Skeletal muscle cell (primary cell): ENCODE data around the gene RXRA.

Experiments
- DNase-seq: peaks from one replicate; pipeline ENCODE4 v3.0.0-alpha.2; 2010; ENCODE audit warnings: low read depth
- H3K4me3 ChIP-seq: 2 replicates; pipeline ENCODE4 v1.5.1; 2011; ENCODE audit warnings: low read depth, mild to moderate bottlenecking, control low read depth, low read length, moderate library complexity

Gene RXRA

GRCh38 chr9:134346840-134347583 lies 20.8 kb downstream of the RXRA start:
- DNase-seq, result no peak
- no peak overlapping the region for H3K4me3 ChIP-seq

- H3K4me3 ChIP-seq, result no peak overlapping the region
- no peak for DNase-seq
These were observed 21.7 kb downstream of the RXRA start for GRCh38 chr9:134347996-134348395.

DNA sequence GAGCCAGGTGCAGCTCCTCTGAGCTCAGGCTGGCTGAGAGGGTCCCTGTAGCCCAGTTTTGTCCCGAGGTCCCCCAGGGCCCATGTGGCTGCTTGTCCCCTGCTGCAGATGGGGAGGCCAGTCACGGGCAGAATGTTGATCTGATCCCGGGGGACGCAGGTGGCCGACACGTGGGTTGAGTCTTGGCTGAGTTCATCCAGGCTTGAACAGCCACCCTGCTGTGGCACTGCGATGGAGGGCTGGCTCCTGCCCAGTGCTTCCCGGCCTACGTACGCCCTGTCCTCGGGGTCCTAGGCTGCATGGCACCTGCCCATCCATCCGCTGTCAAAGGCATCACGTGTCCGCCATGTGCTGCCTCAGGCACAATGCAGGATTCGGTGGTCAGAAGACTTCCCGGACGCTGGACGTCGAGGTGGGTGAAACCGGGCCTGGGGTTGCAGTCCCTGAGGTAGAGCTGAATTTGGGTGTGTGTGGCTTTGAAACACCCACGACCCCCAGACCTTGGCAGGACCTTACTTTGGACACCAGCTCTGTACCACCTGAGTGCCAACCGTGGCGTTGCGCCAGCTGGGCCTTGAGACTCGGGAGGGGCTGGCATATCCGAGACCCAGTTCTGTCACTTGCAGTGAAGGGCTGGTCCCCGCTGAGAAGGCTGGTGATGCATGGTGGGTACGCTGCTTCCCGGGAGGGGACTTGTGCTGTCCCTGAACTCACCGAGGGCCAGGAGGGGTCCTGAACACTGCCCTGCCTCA lies 22.3 kb downstream of the RXRA start:
- H3K4me3 ChIP-seq, result no peak overlapping the region
- DNase-seq, result no peak

DNA sequence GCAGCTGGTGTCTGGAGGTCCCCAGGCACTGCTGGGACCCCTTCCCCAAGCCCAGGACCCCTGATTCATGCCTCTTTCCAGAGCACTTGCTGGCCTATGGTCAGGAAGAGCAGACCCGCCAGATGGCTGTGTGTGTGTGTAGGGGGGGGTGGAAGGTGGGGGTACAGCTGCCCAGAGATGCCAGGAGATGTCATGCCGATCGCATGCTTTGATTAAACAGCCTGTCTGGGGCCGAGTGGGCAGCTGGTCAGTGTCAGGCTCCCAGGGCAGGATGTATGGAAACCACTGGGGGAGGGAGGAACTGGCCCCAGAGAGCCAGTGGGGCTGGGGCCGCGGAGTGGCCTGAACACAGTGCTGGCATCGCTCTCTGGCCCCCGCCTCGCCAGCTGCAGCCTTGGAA lies 23.7 kb downstream of the RXRA start:
- no peak for DNase-seq
- H3K4me3 ChIP-seq, result no peak overlapping the region

DNA sequence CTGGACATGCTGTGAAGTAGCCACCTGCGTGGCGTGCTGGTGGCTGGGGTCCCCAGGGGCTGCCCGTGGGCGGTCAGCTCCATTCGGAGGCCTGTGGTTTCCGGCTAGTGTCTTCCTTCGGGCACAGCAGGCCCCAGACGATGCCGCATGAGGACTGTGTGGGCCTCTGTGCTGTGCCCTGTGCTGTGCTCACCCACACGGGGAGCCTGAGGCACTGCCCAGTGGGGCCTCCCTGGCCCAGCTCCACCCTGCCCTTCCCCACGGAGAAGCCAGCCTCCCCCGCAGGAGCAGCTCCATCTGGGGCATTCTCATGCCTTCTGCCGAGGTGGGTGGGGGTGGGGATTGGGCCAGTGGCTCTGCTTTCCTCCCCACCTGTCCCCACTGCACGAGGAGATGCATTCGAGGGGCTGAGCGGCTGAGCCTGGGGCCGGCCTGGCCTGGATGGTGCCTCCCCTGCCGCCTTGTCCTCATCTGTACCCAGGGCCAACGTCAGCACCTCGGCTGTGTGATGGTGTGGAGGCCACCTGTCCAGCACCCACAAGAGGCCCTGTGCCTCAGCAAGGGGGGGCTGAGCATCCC lies 24.2 kb downstream of the RXRA start:
- H3K4me3 ChIP-seq, result no peak overlapping the region
- no peak for DNase-seq

- DNase-seq, result no peak
- no peak overlapping the region for H3K4me3 ChIP-seq
These were observed 25.4 kb downstream of the RXRA start for GRCh38 chr9:134351606-134352176.

- DNase-seq, result no peak
- no peak overlapping the region for H3K4me3 ChIP-seq
These were observed 26.1 kb downstream of the RXRA start for GRCh38 chr9:134352247-134352933.

GRCh38 chr9:134353539-134353938 lies 27.3 kb downstream of the RXRA start:
- no peak for DNase-seq
- no peak overlapping the region for H3K4me3 ChIP-seq

- no peak for DNase-seq
- H3K4me3 ChIP-seq, result no peak overlapping the region
These were observed 28.9 kb downstream of the RXRA start for GRCh38 chr9:134355158-134355557.

GRCh38 chr9:134355561-134356279 lies 29.5 kb downstream of the RXRA start:
- H3K4me3 ChIP-seq, result no peak overlapping the region
- no peak for DNase-seq

DNA sequence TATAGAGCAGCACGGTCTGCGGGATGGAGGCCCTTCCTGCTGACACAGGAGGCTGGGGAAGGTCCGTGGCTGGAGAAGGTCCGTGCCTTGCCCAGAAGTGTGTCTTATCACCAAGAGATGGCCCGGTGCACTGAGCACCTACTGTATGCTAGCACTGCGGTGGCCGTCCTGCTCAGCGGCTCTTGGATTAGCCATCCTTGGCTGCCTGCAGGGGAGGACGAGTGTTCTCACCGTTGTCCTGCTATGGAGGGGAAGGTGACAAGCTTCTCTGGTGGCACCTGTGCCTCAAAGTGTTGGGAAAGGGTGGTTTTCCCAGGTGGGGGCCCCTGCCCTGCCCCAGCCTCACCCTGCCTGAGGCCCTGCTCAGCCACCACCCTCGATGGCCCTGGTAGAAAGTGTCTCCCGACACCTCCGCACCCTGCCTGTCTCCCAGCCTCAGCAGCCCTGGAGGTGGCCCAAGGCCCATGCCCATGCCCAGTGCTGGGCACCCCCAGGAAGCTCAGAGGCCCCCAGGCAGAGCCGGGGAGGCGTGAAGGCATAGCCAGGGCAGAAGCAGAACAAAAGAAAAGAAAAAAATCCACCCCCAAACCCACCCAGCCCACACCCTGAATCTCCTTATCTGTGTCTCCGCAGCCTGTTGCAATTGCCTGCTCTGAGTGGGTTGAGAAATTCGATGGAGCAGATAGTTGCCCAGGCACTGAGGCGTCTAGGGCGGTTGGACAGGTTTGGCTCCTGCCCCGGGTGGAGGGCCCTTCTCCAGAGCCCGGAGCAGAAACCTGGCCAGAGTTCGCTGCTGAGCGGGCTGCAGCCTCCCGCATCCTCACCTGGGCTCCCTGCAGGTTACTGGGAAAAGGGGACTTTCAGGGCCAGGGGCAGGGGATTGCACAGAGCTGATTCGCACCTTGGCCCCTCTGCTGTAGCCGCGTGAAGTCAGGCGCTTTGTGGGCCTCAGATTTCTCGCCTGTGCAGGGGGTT lies 30.5 kb downstream of the RXRA start:
- H3K4me3 ChIP-seq, result no peak overlapping the region
- DNase-seq, result no peak

GRCh38 chr9:134357631-134358025 lies 31.4 kb downstream of the RXRA start:
- DNase-seq, result no peak
- no peak overlapping the region for H3K4me3 ChIP-seq

DNA sequence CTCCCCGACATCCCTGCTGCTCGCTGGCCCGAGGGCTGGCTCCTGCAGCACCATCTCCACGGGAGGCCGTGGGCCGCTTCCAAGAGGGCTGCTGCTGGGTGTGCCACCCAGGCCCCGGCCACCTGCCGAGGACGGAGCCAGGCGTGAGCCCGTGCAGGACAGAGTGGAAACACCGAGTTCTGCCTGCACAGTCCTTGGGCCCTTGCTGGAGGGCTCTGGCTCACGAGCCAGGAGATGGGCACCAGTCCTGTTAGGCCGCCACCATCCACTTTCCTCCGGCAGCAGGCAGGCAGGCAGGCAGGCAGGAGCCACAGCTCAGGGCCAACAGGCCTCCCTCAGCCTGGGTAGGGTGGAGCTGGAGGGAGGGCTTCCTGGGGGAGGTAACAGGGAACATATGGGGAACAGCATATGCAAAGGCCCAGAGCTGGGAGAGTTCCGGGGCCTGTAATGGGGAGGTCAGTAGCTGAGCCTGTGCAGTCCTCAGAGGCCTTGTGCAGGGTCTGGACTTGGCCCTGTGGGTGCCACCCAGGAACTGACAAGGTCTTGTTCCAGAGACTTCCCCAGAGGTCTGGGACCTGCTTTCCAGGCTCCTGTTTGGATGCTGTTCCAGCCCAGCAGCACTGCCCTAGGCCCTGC lies 31.9 kb downstream of the RXRA start:
- H3K4me3 ChIP-seq, result no peak overlapping the region

DNA sequence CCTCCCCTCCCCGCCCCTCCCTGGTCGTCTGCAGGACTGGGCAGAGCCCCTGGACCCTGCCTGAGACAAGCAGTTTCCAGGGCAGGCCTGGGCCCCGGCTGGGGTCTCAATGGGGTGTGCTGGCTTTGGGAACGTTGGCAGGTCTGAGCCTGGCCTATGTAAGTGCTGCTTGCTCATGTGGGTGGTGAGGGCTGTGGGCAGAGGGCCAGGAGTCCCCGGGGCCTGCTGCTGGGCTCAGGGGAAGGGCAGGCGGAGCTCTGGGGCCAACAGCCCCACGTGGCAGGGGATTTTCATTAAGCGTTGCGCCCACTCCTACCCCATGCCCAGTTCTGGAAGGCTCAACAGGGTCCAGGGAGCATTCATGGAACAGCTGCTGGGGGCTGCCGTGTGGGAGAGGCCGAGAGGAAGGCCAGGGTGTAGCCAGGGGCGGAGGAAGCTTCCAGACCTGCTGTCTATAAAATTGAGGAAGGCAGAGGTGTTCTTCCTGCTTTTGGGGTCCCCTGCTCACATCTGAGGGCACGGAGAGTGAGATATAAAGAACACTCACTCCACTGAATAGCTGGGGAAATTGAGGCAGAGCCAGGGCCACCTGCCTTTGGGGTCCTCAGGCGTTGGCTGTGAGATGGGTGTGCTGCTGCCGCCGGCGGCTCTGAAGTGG lies 32.5 kb downstream of the RXRA start:
- DNase-seq, result no peak

More for the DNA sequence above, 31.9 kb downstream of the RXRA start:
- DNase-seq, result no peak

DNA sequence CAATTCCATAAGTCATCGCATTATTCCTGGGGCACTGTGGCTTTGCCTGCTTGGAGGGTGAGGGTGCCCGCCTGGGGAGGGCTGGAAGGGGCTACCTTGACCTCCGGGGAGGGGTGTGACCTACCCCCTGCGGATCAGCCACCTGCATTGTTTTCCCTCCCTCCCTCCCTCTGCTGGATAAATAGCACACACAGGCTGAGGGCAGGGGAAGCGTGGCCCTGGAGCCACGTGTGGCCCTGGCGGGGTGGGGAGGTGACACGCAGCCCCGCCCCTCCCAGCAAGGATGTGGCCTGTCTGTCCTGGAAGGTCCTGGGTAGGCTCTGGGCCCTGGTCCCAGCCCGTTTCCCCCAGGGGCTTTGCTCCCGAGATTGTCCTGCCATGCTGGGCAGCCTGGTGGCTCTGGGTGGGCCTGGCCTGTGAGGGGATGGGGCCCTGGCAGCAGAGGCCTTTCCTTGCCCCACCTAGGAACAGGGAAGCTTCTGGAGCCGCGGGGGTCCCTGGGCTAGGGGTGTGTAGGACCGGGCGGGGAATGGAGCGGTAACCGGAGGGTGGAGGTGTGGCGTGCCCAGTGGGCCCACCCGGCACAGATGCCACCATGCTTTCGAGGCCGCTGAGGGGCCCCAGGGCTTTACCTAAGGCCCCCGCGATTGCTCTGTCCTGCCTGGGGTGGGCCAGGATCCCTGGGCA lies 33.4 kb downstream of the RXRA start:
- no peak overlapping the region for H3K4me3 ChIP-seq
- DNase-seq, result no peak

More for the DNA sequence above, 32.5 kb downstream of the RXRA start:
- H3K4me3 ChIP-seq, result no peak overlapping the region

GRCh38 chr9:134360180-134360759 lies 34.0 kb downstream of the RXRA start:
- no peak overlapping the region for H3K4me3 ChIP-seq
- no peak for DNase-seq
